D721Med (cell line): ENCODE results near the gene LY6G6C.

ENCODE experiments used
- DNase-seq: peaks from one replicate; pipeline ENCODE4 v3.0.0; 2011; ENCODE audit warnings: low spot score; ENCODE audit not compliant: insufficient read length
- FAIRE-seq: peaks from 2 replicates; lab custom pipeline; 2011; peaks lifted over from hg19 to GRCh38; lab: Jason Lieb, UNC
- CTCF ChIP-seq: IDR thresholded peaks from 2 replicates; pipeline ENCODE4 v1.5.1; 2012; ENCODE audit warnings: mild to moderate bottlenecking, control low read depth; ENCODE audit not compliant: insufficient read depth; ENCODE audit errors: missing control alignments

Gene LY6G6C

GRCh38 chr6:31721351-31722020 lies at the start of gene LY6G6C:
TSS of gene LY6G6C (minus strand) at chr6:31721746. CDS start at chr6:31721679, 67 bp downstream.
- DNase-seq: no peak
- no peak for FAIRE-seq
- TF ChIP-seq CTCF: no peak

DNA sequence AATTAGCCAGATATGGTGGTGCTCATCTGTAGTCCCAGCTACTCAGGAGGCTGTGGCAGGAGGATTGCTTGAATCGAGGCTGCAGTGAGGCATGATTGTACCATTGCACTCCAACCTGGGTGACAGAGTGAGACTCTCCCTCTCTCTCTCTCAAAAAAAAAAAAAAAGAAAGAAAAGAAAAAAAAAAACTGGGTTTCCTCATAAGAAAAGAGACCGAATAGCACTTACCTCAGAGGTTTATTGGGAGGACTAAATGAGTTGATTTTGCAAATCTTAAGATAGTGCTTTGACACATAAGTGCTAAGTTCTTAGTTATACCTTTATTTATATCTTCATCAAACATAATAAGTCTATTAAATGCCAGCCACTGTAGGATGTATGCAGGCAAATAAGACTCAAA lies 49.3 kb upstream of the LY6G6C start:
- FAIRE-seq: no peak
- DNase-seq: no peak
- no peak for TF ChIP-seq CTCF

- DNase-seq: peak; percentile 73
- FAIRE-seq: no peak
- TF ChIP-seq CTCF: peak; percentile 84
These were observed 48.3 kb upstream of the LY6G6C start for GRCh38 chr6:31769684-31770371.

GRCh38 chr6:31768363-31769257 lies 47.1 kb upstream of the LY6G6C start:
- FAIRE-seq (no peak), DNase-seq (no peak)
- no peak for TF ChIP-seq CTCF

DNA sequence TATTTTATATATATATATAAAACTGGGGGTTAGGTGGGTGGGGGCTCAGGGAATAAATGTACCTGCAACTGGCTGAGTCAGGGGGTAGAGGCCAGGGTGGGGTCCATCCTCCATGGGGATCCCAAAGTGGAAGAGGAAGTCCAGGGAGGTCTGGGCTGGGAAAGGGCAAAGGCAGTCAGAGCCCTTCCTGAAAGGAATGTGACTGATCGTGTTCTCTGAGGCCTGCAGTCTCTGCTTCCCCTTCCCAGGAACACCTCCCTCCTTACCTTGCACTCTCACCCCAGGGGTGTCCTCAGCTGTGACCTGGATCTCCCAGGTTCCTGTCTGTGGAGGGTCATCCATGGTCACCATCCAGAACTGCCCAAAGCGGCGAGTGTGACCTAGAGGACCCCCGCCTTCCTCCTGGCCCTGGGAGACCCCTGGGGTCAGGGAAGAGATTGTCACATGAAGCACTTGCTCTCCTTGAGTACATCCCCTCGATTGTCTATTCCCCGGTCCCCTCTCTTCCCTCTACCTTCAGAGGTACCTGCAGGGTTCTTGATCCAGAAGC lies 45.6 kb upstream of the LY6G6C start:
- FAIRE-seq (no peak), DNase-seq (no peak)
- TF ChIP-seq CTCF: no peak

- TF ChIP-seq CTCF: no peak
- DNase-seq: no peak
- no peak for FAIRE-seq
These were observed 44.6 kb upstream of the LY6G6C start for GRCh38 chr6:31765910-31766794.
